ENCODE measurements around the gene GHRH. TPM values are rescaled to one million over a fixed set of nuclear protein-coding genes. Genes with fewer than 3 reads are reported as not detected.

The GHRH gene
- total RNA-seq, 2 experiments from 2014 or later, result not detected

DNA sequence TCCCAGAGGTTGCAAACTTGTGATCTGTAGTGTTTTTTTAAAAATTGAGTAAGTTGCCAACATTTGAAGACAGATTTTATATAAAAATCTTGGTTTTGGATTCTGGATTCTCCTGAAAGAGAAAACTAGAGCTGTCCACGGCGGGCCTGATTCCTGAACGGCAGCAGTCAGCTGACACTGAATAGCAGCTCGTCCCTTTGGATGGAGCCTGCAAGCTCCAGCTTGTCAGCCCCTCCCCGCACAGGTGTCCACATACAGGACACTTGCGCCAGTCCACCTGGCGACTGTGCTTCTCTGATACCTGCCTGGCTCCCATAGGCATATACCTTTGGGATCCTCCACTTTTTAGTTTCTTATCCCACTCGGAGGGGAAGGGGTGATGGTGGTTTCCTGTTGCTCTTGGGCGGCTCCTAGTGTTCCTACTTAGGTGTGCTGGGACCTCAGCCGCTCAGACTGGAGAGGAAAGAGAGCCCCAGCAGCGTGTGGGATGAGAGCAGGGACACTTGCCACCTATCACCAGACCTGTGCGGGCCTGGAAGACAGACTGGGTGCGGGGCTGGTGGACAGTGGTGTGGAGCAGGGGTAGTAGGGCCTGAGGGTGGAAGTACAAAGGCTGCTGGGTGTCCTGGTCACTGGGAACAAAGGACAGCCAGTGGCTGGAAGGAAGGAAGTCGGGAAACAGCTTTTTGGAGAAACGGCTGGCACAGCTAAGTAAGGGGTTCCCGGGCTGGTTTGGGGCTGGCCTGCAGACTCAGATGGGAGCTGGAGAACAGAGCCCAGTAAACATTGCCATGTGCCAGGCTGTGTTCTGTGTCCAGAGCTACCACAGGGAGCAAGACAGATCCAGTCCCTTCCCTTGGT lies 18.3 kb downstream of the GHRH start:
- Histone ChIP-seq H3K4me2 (ENCODE audit: low read length) (no peak overlapping the region), H3K4me1 (ENCODE audit: insufficient read depth, low read length, poor library complexity, severe bottlenecking) (no peaks in the 10 kb centered on the region), H3K36me3 (ENCODE audit: insufficient read depth, low read length) (peaks cover 59% of the 10 kb centered on the region), H3K9me3 (ENCODE audit: low read length) (no peaks in the 10 kb centered on the region), H2AFZ (ENCODE audit: low read length) (no peak overlapping the region), H3K27ac (ENCODE audit: low read depth, low read length, poor library complexity, severe bottlenecking) (no peak overlapping the region), H3K4me3 (ENCODE audit: low read depth, low read length, poor library complexity, severe bottlenecking) (no peak overlapping the region), H4K20me1 (ENCODE audit: insufficient read depth, low read length) (no peaks in the 10 kb centered on the region), H3K79me2 (ENCODE audit: insufficient read depth, low read depth, low read length) (no peaks in the 10 kb centered on the region), H3K9me2 (ENCODE audit: insufficient read depth, low read length) (no peaks in the 10 kb centered on the region)
- ChIA-PET POLR2A (no interaction called here), CTCF (ENCODE audit: unreplicated experiment) (no interaction called here)
- BruUV-seq (replicated peaks), result no TSS peak
- DNase-seq (ENCODE audit: low spot score), result no peak
- intact Hi-C loops (cut with micrococcal nuclease; ENCODE audit: unreplicated experiment), result no loop called here
- no peak for TF ChIP-seq EZH2phosphoT487 (IDR thresholded peaks at IDR 0.05; ENCODE audit: borderline replicate concordance, low read depth, low read length)
- TF ChIP-seq, protein P1, sequence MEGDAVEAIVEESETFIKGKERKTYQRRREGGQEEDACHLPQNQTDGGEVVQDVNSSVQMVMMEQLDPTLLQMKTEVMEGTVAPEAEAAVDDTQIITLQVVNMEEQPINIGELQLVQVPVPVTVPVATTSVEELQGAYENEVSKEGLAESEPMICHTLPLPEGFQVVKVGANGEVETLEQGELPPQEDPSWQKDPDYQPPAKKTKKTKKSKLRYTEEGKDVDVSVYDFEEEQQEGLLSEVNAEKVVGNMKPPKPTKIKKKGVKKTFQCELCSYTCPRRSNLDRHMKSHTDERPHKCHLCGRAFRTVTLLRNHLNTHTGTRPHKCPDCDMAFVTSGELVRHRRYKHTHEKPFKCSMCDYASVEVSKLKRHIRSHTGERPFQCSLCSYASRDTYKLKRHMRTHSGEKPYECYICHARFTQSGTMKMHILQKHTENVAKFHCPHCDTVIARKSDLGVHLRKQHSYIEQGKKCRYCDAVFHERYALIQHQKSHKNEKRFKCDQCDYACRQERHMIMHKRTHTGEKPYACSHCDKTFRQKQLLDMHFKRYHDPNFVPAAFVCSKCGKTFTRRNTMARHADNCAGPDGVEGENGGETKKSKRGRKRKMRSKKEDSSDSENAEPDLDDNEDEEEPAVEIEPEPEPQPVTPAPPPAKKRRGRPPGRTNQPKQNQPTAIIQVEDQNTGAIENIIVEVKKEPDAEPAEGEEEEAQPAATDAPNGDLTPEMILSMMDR (conservative IDR thresholded peaks at IDR 0.05; ENCODE audit: low read length), result peak; percentile 33; the same call in 1 of the 2 replicates

DNA sequence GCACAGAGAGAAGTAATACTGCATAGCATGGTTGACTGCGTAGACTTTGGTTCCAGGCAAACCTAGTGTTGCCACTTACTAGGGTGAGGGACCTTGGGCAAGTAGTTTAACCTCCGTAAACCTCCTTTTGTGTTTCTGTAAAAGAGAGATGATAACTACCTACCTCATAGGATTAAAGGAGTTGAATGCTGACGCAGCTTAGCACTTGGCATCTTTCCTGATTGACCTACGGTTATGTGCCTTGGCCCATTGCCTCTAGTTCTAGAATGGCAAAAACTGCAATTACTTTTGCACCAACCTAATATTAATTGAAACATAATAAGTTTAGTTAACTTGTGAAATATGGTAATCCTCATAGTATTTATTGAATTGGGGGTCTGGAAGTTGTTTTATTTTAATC lies 19.1 kb downstream of the GHRH start:
- BruUV-seq (replicated peaks), result no TSS peak
- Histone ChIP-seq H3K9me2 (ENCODE audit: insufficient read depth, low read length) (no peaks in the 10 kb centered on the region), H3K4me3 (ENCODE audit: low read depth, low read length, poor library complexity, severe bottlenecking) (no peak overlapping the region), H4K20me1 (ENCODE audit: insufficient read depth, low read length) (no peaks in the 10 kb centered on the region), H2AFZ (ENCODE audit: low read length) (no peak overlapping the region), H3K36me3 (ENCODE audit: insufficient read depth, low read length) (peaks cover 67% of the 10 kb centered on the region), H3K4me1 (ENCODE audit: insufficient read depth, low read length, poor library complexity, severe bottlenecking) (no peaks in the 10 kb centered on the region), H3K4me2 (ENCODE audit: low read length) (no peak overlapping the region), H3K9me3 (ENCODE audit: low read length) (no peaks in the 10 kb centered on the region), H3K79me2 (ENCODE audit: insufficient read depth, low read depth, low read length) (no peaks in the 10 kb centered on the region), H3K27ac (ENCODE audit: low read depth, low read length, poor library complexity, severe bottlenecking) (no peak overlapping the region)
- CTCF ChIA-PET (ENCODE audit: unreplicated experiment), result no interaction called here
- DNase-seq (ENCODE audit: low spot score), result no peak
- TF ChIP-seq, protein P1 (conservative IDR thresholded peaks at IDR 0.05; ENCODE audit: low read length), result no peak
- no peak for TF ChIP-seq EZH2phosphoT487 (IDR thresholded peaks at IDR 0.05; ENCODE audit: borderline replicate concordance, low read depth, low read length)
- POLR2A ChIA-PET, result no interaction called here
- intact Hi-C loops (cut with micrococcal nuclease; ENCODE audit: unreplicated experiment), result no loop called here

DNA sequence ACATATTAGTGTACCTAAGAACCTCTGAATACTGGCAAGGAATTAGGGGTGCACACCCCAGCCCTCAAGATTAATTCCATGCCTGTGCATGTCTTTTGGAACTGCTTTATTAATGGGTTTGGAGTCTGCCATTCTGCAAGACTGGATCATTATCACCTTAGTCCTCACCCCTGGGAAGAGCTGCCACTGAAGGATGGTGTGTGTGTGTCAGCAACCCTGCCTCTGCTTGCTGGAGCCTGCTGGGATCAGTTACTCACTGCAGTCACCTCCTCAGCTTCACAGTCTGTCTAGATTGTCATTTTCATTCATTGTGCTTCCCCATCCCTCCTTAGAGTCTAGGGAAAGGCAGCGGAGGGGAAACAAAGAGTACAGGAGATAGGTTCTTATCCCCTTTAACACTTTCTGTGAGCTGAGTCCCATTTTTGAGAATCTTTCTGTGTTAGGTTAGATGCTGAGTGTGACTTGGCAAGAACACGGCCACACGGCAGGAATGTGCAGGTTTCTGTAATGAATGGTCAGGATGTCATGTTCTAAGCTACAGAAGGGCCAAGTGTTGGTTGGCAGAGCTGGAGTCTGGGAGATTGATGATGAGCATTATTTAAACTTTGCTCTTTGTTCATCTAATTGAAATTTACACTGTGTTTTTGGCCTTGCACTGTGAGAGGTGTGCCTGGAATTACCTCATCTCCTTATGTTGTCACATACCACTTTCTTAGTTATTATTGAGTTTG lies 21.1 kb downstream of the GHRH start:
- no TSS peak for BruUV-seq (replicated peaks)
- H3K9me3 ChIP-seq (ENCODE audit: low read length), result no peaks in the 10 kb centered on the region
- H3K79me2 ChIP-seq (ENCODE audit: insufficient read depth, low read depth, low read length), result no peaks in the 10 kb centered on the region
- H2AFZ ChIP-seq (ENCODE audit: low read length), result no peak overlapping the region
- H3K36me3 ChIP-seq (ENCODE audit: insufficient read depth, low read length), result peaks cover 86% of the 10 kb centered on the region
- CTCF ChIA-PET (ENCODE audit: unreplicated experiment), result no interaction called here
- POLR2A ChIA-PET, result no interaction called here
- no peaks in the 10 kb centered on the region for H3K9me2 ChIP-seq (ENCODE audit: insufficient read depth, low read length)
- intact Hi-C loops (cut with micrococcal nuclease; ENCODE audit: unreplicated experiment), result no loop called here
- H4K20me1 ChIP-seq (ENCODE audit: insufficient read depth, low read length), result no peaks in the 10 kb centered on the region
- no peak for DNase-seq (ENCODE audit: low spot score)
- H3K4me1 ChIP-seq (ENCODE audit: insufficient read depth, low read length, poor library complexity, severe bottlenecking), result no peaks in the 10 kb centered on the region
- H3K4me3 ChIP-seq (ENCODE audit: low read depth, low read length, poor library complexity, severe bottlenecking), result no peak overlapping the region
- no peak overlapping the region for H3K4me2 ChIP-seq (ENCODE audit: low read length)
- TF ChIP-seq EZH2phosphoT487 (IDR thresholded peaks at IDR 0.05; ENCODE audit: borderline replicate concordance, low read depth, low read length), result no peak
- TF ChIP-seq, protein P1 (conservative IDR thresholded peaks at IDR 0.05; ENCODE audit: low read length), result no peak
- H3K27ac ChIP-seq (ENCODE audit: low read depth, low read length, poor library complexity, severe bottlenecking), result no peak overlapping the region
